Mononuclear cell (primary cell): ENCODE data around the gene DICER1. TPM values are rescaled to one million over a fixed set of nuclear protein-coding genes. Genes with fewer than 3 reads are reported as not detected.
"Not testable (repeated sequence)": the region's sequence is repeated elsewhere in the genome, so short reads cannot be mapped to it uniquely, and the experiment has no call there.

Experiments used
- H3K27me3 ChIP-seq: 2 replicates; pipeline ENCODE4 v1.6.0; 2011; ENCODE audit warnings: low read length, control low read depth; ENCODE audit not compliant: insufficient read depth
- H3K4me1 ChIP-seq: 2 replicates; pipeline ENCODE4 v1.5.1; 2011; ENCODE audit warnings: mild to moderate bottlenecking, low read length, control low read depth; ENCODE audit not compliant: insufficient read depth
- H3K4me3 ChIP-seq: 2 replicates; pipeline ENCODE4 v1.5.1; 2011; ENCODE audit warnings: mild to moderate bottlenecking, low read length, moderate library complexity
- H3K9me3 ChIP-seq: 2 replicates; pipeline ENCODE4 v1.5.1; 2011; ENCODE audit warnings: low read depth, mild to moderate bottlenecking, control low read depth, low read length
- total RNA-seq: library from RNA; depleted of rRNA; stranded (reverse); fragments of >200 nt; gene quantifications from one replicate; pipeline ENCODE4 v1.2.3, GENCODE V29; 2012

The DICER1 gene, protein sequence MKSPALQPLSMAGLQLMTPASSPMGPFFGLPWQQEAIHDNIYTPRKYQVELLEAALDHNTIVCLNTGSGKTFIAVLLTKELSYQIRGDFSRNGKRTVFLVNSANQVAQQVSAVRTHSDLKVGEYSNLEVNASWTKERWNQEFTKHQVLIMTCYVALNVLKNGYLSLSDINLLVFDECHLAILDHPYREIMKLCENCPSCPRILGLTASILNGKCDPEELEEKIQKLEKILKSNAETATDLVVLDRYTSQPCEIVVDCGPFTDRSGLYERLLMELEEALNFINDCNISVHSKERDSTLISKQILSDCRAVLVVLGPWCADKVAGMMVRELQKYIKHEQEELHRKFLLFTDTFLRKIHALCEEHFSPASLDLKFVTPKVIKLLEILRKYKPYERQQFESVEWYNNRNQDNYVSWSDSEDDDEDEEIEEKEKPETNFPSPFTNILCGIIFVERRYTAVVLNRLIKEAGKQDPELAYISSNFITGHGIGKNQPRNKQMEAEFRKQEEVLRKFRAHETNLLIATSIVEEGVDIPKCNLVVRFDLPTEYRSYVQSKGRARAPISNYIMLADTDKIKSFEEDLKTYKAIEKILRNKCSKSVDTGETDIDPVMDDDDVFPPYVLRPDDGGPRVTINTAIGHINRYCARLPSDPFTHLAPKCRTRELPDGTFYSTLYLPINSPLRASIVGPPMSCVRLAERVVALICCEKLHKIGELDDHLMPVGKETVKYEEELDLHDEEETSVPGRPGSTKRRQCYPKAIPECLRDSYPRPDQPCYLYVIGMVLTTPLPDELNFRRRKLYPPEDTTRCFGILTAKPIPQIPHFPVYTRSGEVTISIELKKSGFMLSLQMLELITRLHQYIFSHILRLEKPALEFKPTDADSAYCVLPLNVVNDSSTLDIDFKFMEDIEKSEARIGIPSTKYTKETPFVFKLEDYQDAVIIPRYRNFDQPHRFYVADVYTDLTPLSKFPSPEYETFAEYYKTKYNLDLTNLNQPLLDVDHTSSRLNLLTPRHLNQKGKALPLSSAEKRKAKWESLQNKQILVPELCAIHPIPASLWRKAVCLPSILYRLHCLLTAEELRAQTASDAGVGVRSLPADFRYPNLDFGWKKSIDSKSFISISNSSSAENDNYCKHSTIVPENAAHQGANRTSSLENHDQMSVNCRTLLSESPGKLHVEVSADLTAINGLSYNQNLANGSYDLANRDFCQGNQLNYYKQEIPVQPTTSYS (N-terminal part only)
- 99.5 TPM for total RNA-seq

DNA sequence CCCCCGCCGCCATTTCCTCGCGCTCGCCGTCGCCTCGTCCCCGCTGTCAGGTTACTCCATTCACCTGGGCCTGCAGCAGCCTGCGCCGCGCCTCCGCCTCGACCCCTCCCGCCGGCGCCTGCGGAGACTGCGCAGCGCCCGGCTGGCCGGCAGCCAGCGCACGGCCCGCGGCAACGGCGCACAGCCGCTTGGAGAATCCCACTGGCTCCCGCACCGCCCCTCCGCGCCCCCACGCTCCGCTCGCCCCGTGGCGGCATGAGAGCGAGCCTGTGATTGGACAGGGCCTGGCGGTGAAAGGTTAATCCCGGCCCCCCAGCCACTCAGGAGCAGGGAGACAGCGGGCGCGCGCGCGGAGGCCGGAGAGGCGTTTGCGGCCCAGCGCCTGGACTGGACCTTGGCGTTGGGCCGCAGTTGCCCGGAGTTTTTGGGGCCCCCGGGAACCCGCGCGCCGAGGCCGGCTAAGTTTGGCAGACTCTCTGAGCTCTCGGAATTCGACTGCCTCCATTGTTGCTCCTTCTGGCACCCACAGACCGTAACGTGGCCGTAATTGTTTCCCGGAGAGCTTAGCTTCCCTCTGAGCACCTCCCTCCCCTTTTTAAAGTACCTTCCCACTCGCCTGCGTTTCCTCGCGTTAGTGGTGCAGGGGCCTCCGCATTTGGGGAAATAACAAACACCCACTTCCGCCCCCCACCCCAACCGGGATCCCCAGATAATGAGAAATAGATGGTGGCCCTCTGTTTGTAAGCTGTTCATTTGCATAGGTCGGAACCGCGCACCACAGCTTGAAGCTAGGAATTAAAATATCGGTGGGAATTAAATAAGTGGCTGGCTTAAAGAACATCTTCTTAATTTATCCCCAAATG lies at the start of gene DICER1:
TSS of gene DICER1 (minus strand) at position 203 of the 863 bp plus-strand sequence. CDS start 24,071 bp downstream, outside the sequence.
- no peaks in the 10 kb centered on the region for H3K27me3 ChIP-seq
- peak within 1 kb of the TSS; percentile 61 for H3K4me3 ChIP-seq
- H3K4me1 ChIP-seq: peaks cover 30% of the 10 kb centered on the region
- H3K9me3 ChIP-seq: no peaks in the 10 kb centered on the region

DNA sequence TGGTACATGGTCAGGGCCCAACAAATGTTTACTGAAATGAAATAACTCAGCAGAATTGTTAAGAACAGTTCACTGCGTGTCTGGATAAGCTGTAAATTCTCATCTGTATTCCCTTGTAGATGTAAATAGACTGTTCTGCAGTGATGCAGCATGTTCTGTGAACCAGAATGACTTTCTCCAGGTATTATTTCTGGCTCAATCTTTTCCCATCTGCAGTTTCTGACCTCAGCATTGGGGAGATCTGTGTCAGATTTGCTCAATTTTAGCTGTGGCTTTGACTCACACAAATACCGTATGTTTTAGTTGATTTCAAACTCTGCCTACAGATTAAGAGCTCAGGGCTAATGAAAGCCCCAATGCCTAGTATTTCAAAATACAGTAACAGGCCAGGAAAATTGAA lies 49.2 kb upstream of the DICER1 start:
- Histone ChIP-seq H3K9me3 (no peaks in the 10 kb centered on the region), H3K27me3 (no peaks in the 10 kb centered on the region), H3K4me3 (no peak overlapping the region)

DNA sequence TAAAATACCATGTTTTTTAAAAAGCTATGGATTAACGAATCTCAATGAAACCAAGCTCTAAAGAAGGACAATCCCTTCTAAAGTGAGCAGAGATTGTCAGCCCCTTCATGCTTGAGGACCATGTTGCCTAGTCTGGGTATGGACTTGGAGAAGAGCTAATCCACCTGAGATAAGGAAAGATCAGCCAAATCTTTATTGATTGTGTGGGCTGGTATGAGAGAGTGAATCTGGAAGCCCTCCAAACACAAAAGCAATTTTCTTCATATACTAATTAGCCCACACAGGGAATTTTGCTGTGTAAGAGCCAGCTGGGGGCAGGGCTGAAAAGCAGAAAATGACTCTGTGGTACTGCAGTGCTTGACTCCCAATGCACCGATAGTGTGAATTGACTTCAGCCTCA lies 47.4 kb upstream of the DICER1 start:
- no peaks in the 10 kb centered on the region for H3K27me3 ChIP-seq
- H3K4me1 ChIP-seq: no peaks in the 10 kb centered on the region
- no peaks in the 10 kb centered on the region for H3K9me3 ChIP-seq
- no peak overlapping the region for H3K4me3 ChIP-seq

More for the DNA sequence above, 49.2 kb upstream of the DICER1 start:
- no peaks in the 10 kb centered on the region for H3K4me1 ChIP-seq

DNA sequence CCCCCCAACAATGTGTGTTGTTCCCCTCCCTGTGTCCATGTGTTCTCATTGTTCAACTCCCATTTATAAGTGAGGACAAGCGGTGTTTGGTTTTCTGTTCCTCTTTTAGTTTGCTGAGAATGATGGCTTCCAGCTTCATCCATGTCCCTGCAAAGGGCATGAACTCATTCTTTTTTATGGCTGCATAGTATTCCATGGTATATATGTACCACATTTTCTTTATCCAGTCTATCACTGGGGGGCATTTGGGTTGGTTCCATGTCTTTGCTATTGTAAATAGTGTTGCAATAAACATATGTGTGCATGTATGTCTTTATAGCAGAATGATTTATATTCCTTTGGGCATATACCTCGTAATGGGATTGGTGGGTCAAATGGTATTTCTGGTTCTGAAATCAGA lies 44.4 kb upstream of the DICER1 start:
- not testable (repeated sequence) for H3K9me3 ChIP-seq, H3K27me3 ChIP-seq

DNA sequence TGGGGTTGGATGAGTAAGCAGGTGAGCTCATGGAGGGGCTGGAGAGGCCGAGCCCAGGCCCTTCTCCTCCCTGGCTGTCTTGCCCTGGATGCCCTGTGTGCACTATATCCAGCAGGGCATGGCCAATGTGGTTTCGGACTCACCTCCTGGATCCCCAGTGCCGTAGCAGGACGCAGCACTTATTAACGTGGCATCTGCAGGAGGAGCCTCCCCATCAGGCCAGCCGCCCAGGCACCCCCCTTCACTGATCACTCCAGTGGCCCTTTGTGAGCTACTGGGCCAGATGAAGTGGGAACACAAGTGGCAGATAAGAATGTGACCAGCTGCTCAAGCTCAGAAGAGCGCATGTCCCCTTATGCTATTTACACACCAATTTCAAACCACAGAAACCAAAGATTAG lies 43.1 kb upstream of the DICER1 start:
- no peaks in the 10 kb centered on the region for H3K27me3 ChIP-seq
- H3K9me3 ChIP-seq: no peaks in the 10 kb centered on the region
- H3K4me3 ChIP-seq: no peak overlapping the region
- H3K4me1 ChIP-seq: no peaks in the 10 kb centered on the region

More for the DNA sequence above, 44.4 kb upstream of the DICER1 start:
- not testable (repeated sequence) for H3K4me1 ChIP-seq, H3K4me3 ChIP-seq

DNA sequence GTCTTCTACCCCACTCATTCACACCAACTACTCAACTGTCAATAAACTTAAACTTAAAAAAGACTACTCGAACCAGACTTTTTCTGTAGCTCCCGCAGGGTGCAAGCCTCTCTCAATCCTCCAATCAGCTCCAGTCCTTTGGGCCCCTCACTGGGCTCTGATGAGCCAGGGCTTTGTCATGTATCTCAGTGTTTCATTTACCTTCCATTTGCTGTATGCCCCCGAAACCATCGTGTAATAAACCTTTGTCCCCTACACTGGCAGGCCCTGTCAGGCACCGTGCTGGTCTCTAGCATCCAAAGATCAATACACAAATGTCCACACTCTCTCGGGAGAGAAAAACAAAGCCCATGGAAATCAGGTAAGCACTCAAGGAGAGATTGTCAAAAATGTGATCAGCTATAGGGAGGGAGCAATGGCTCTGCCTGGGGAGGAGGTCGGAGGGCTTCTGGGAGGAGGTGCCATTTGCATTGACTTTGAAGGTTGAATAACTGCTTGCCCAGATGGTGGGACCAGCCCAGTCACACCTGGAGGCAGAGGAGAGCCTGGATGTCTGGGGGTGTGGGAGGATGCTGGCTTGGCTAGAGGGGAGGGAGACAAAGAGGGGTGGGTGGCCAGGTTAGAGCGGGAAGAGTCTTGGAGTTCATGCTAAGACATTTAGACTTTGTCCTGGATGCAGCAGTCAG lies 42.1 kb upstream of the DICER1 start:
- Histone ChIP-seq H3K4me3 (no peak overlapping the region), H3K4me1 (no peaks in the 10 kb centered on the region), H3K9me3 (no peaks in the 10 kb centered on the region), H3K27me3 (no peaks in the 10 kb centered on the region)

DNA sequence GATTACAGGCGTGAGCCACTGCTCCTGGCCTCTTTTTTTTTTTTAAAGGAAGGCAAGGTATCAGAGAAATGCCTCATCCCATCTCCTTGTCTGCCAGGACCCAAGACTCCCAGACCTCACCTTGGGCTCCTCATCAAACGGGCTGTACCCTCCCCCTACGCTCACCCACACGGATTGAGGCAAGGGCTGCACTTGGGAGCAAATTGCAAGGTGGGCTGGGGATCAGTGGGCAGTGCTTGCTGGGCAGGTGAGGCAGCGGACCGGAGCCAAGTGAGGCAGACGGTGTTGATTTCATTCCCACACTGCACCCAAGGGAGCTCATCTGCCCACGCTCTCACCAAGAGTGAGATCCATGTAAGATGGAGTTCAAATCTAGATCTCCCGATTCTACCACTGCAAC lies 41.0 kb upstream of the DICER1 start:
- no peaks in the 10 kb centered on the region for H3K27me3 ChIP-seq
- no peaks in the 10 kb centered on the region for H3K9me3 ChIP-seq
- no peak overlapping the region for H3K4me3 ChIP-seq
- H3K4me1 ChIP-seq: no peaks in the 10 kb centered on the region

DNA sequence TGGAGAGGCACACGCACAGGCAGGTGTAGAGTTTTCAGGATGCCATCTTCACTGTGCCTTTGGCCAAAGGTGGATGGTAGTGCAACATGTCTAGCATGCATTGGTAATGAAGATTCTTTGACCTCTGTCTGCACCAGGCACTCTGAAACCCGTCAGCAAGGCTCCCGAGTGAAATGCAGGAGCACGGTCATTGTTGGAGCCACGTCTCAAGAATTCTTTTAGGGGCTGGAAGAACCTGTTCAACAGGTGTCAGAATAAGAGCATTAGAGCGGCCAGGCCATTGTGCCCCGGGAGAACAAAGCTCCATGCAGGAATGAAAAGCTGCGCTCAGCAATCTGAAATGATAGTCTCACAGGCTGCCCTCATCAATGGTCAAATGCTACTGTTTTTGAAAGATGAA lies 40.2 kb upstream of the DICER1 start:
- no peaks in the 10 kb centered on the region for H3K9me3 ChIP-seq
- H3K4me1 ChIP-seq: no peaks in the 10 kb centered on the region
- no peak overlapping the region for H3K4me3 ChIP-seq
- no peaks in the 10 kb centered on the region for H3K27me3 ChIP-seq

DNA sequence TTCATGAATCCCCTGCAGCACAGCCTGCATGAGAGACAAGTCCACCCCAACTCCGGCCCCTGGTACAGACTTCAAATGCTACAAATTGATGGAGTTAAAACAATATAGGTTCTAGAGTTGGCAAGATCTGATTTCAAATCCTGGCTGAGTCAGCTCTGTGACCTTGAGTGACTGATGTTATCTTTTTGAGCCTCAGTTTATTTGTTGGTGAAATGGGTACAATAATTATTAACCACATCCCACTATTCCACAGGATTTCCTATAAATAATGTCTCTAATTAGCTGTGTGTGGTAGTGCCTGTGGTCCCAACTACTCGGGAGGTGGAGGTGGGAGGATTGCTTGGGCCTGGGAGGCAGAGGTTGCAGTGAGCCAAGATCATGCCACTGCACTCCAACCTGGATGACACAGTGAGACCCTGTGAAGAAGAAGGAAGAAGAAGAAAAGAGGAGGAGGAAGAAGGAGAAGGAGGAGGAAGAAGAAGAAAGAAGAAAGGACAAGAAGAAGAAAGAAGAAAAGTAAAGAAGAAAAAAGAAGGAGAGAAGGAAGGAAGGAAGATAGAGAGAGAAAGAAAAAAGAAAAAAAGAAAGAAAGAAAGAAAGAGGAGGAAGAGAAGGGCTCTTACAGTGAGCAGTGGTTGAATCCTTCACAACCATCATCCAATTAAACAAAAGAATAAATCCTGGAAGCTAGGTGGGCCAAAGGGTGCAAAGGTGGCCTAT lies 39.7 kb upstream of the DICER1 start:
- Histone ChIP-seq H3K27me3 (no peaks in the 10 kb centered on the region), H3K4me1 (no peaks in the 10 kb centered on the region), H3K9me3 (no peaks in the 10 kb centered on the region), H3K4me3 (no peak overlapping the region)

DNA sequence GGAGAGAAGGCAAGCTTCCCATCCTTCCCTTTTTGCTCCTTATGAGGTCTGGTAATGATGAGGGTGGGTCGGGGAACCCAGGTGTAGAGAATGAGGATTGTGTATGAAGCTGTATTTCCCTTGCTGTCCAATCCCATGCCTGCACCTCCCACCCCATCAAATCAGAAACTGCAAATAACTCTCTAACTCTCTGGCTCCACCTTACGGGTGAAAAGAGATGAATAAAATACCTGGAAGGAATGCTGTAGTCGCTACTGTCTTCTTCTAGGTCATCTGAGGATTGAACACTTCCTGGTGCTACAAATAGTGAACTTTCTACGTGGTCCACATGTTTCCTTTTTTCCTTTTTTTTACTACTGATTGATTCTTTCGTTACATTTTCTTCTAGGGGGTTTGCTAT lies 38.9 kb upstream of the DICER1 start:
- no peaks in the 10 kb centered on the region for H3K9me3 ChIP-seq
- no peaks in the 10 kb centered on the region for H3K27me3 ChIP-seq
- H3K4me3 ChIP-seq: no peak overlapping the region
- H3K4me1 ChIP-seq: peaks cover 6% of the 10 kb centered on the region

DNA sequence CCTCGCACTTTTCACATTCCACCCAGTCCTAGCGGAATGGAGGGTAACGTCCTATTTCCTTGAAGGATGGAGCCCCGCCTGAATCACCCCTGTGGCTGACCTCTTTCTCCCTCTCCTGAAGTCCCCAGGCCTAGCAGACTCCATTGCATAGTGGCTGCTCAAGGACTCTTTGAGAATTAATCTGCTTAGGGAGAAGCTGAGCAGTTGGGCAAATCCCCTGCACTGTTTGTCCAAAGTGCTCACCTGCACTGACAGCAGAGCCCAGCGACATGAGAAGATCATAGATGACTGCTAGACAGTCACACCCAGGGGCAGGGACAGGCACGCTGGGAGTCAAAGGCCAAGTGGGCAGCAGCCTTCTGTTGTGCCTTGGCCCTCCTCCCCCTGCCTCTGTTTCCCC lies 37.7 kb upstream of the DICER1 start:
- Histone ChIP-seq H3K9me3 (no peaks in the 10 kb centered on the region), H3K4me3 (no peak overlapping the region), H3K4me1 (peaks cover 12% of the 10 kb centered on the region)

DNA sequence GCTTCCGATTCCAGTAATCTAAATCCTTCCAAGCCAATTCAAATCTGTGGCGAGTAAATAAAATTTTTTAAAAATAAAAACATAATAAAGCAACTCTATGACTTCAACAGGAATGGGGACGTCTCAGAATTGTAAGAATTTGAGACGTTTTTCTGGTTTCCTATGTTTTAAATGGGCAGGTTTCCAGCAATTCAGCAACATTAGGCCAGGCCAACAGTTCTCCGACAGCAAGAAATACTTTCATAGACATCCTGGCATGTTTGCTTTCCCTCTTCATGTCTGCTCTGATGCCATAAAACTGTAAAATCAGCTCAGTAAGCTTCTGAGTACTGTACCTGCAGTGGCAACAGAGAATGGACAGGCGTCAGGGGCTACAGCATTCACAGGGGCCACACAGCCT lies 35.8 kb upstream of the DICER1 start:
- H3K27me3 ChIP-seq: no peaks in the 10 kb centered on the region
- no peak overlapping the region for H3K4me3 ChIP-seq
- H3K4me1 ChIP-seq: peaks cover 21% of the 10 kb centered on the region
- H3K9me3 ChIP-seq: no peaks in the 10 kb centered on the region

More for the DNA sequence above, 37.7 kb upstream of the DICER1 start:
- H3K27me3 ChIP-seq: no peaks in the 10 kb centered on the region

DNA sequence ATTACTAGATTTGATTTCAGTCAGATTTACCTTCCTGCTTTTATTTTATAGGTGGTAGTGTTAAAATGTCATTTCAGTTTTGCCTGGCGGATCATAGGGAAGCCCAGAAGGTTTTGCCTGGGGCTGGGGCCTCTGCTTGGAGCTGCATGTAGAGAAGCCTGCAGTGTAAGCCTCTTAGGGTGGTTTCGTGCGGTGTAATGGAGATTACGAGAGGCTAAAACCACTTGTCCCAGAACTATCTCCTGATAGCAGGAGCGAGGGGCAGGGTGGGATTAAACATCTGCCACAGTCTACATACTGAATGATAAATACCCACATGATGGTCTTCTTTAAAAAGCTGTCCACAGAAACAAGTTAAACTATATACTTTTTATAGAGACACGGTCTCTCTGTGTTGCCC lies 35.0 kb upstream of the DICER1 start:
- Histone ChIP-seq H3K4me1 (peaks cover 25% of the 10 kb centered on the region), H3K4me3 (no peak overlapping the region), H3K9me3 (no peaks in the 10 kb centered on the region), H3K27me3 (no peaks in the 10 kb centered on the region)
